SKM-1 treated with dmso at 0.1 percent for 144 hours (cell line): Measurements from ENCODE around the gene FRMD8.

Source experiments
- DNase-seq: peaks from one replicate; lab custom pipeline; 2025; ENCODE audit not compliant: unreplicated experiment; lab: John Stamatoyannopoulos, UW

The FRMD8 gene

GRCh38 chr11:65434057-65434666, 47.7 kb downstream of the FRMD8 start:
- no peak for DNase-seq

GRCh38 chr11:65434667-65435410, 48.4 kb downstream of the FRMD8 start:
- no peak for DNase-seq

GRCh38 chr11:65435411-65435931, 49.0 kb downstream of the FRMD8 start:
- no peak for DNase-seq

GRCh38 chr11:65435981-65436411, 49.6 kb downstream of the FRMD8 start:
- no peak for DNase-seq

GRCh38 chr11:65436412-65437032, 50.1 kb downstream of the FRMD8 start:
- no peak for DNase-seq

- DNase-seq: no peak
These were observed 51.2 kb downstream of the FRMD8 start for GRCh38 chr11:65437436-65438227.

GRCh38 chr11:65438257-65439151, 52.1 kb downstream of the FRMD8 start:
- no peak for DNase-seq

GRCh38 chr11:65439331-65440181, 53.1 kb downstream of the FRMD8 start:
- no peak for DNase-seq

GRCh38 chr11:65440831-65441499, 54.5 kb downstream of the FRMD8 start:
- DNase-seq: peak; percentile 71

GRCh38 chr11:65442842-65443331, 56.5 kb downstream of the FRMD8 start:
- no peak for DNase-seq

GRCh38 chr11:65444314-65445051, 58.0 kb downstream of the FRMD8 start:
- no peak for DNase-seq

- no peak for DNase-seq
These were observed 58.7 kb downstream of the FRMD8 start for GRCh38 chr11:65445101-65445603.

- DNase-seq: no peak
These were observed 59.4 kb downstream of the FRMD8 start for GRCh38 chr11:65445604-65446445.

GRCh38 chr11:65446446-65447277, 60.2 kb downstream of the FRMD8 start:
- no peak for DNase-seq

GRCh38 chr11:65448074-65448417, 61.6 kb downstream of the FRMD8 start:
- DNase-seq: no peak
